GM11168 (cell line): ENCODE measurements around the gene TAC3.
"Not testable (repeated sequence)": the region's sequence is repeated elsewhere in the genome, so short reads cannot be mapped to it uniquely, and the experiment has no call there.

ENCODE experiments used
- in situ Hi-C: fragments of 300-500 bp; cut with MboI; formaldehyde crosslinking; loops from one replicate; pipeline ENCODE4 v1.12.0; 2022; ENCODE audit warnings: low sequenced_read_pairs; ENCODE audit not compliant: unreplicated experiment

The TAC3 gene

GRCh38 chr12:57016348-57016747 is at the start of gene TAC3:
TSS of gene TAC3 (minus strand) at chr12:57016529. CDS start at chr12:57015797, 732 bp downstream.
- in situ Hi-C loops, result no loop called here

GRCh38 chr12:57063991-57064685 is 47.8 kb upstream of the TAC3 start:
- in situ Hi-C loops, result no loop called here

GRCh38 chr12:57058454-57058853 is 42.1 kb upstream of the TAC3 start:
- in situ Hi-C loops, result no loop called here

- in situ Hi-C loops, result no loop called here
Observed at GRCh38 chr12:57057067-57057751, 40.9 kb upstream of the TAC3 start.

GRCh38 chr12:57055824-57056223 is 39.5 kb upstream of the TAC3 start:
- in situ Hi-C loops, result no loop called here

GRCh38 chr12:57053901-57054300 is 37.6 kb upstream of the TAC3 start:
- in situ Hi-C loops, result not testable (repeated sequence)

GRCh38 chr12:57053146-57053545 is 36.8 kb upstream of the TAC3 start:
- in situ Hi-C loops, result not testable (repeated sequence)

GRCh38 chr12:57051011-57051410 is 34.7 kb upstream of the TAC3 start:
- in situ Hi-C loops, result no loop called here

GRCh38 chr12:57049890-57050289 is 33.6 kb upstream of the TAC3 start, which contains the start of gene MYO1A:
TSS of gene MYO1A (minus strand) at chr12:57050129. CDS start at chr12:57048323, 1,806 bp downstream.
- in situ Hi-C loops, result no loop called here

GRCh38 chr12:57049119-57049446 is 32.8 kb upstream of the TAC3 start:
- in situ Hi-C loops, result no loop called here

GRCh38 chr12:57048423-57049118 is 32.2 kb upstream of the TAC3 start:
- in situ Hi-C loops, result no loop called here

GRCh38 chr12:57047981-57048380 is 31.7 kb upstream of the TAC3 start:
- in situ Hi-C loops, result no loop called here

- in situ Hi-C loops, result no loop called here
Observed at GRCh38 chr12:57046947-57047890, 30.9 kb upstream of the TAC3 start.

- in situ Hi-C loops, result no loop called here
Observed at GRCh38 chr12:57046086-57046791, 29.9 kb upstream of the TAC3 start.

- in situ Hi-C loops, result no loop called here
Observed at GRCh38 chr12:57044889-57045288, 28.6 kb upstream of the TAC3 start.

- in situ Hi-C loops, result no loop called here
Observed at GRCh38 chr12:57044468-57044867, 28.1 kb upstream of the TAC3 start.

GRCh38 chr12:57042695-57043094 is 26.4 kb upstream of the TAC3 start:
- in situ Hi-C loops, result no loop called here

- in situ Hi-C loops, result no loop called here
Observed at GRCh38 chr12:57040750-57041149, 24.4 kb upstream of the TAC3 start.

GRCh38 chr12:57040211-57040610 is 23.9 kb upstream of the TAC3 start:
- in situ Hi-C loops, result no loop called here
